Heart left ventricle (tissue), 16 donors: Measurements from ENCODE around the gene HORMAD2. TPM values are rescaled to one million over a fixed set of nuclear protein-coding genes. Genes with fewer than 3 reads are reported as not detected.

Experiments used
- ATAC-seq, 4 donors: fragments of 200-7000 bp; cut with Tn5 transposase; one replicate each; pipeline ENCODE4 v1.9.1; 2020 to 2022; ENCODE audit warnings: moderate library complexity in 4 of 4, mild to moderate bottlenecking in 3 of 4, moderate number of reproducible peaks in 1 of 4
- DNase-seq, 5 donors: peaks; one replicate each; pipeline ENCODE4 v3.0.0-alpha.2; 2020
- H3K27ac ChIP-seq, 12 donors: fragments of 200-600 bp; sonication (generic) in 4 of 12; one replicate each; pipeline versions ENCODE4 v1.5.0 to v1.8.0; 2016 to 2022; ENCODE audit warnings: mild to moderate bottlenecking in 2 of 12
- H3K27me3 ChIP-seq, 9 donors: fragments of 200-600 bp; sonication (generic) in 2 of 9; one replicate each; pipeline versions ENCODE4 v1.5.1 to v1.8.0; 2016 to 2022; ENCODE audit warnings: mild to moderate bottlenecking in 3 of 9
- H3K36me3 ChIP-seq, 9 donors: fragments of 200-600 bp; sonication (generic) in 2 of 9; one replicate each; pipeline versions ENCODE4 v1.5.0 to v1.8.0; 2018 to 2022; ENCODE audit warnings: mild to moderate bottlenecking in 2 of 9
- H3K4me1 ChIP-seq, 12 donors: fragments of 200-600 bp; sonication (generic) in 4 of 12; one replicate each; pipeline versions ENCODE4 v1.5.0 to v1.8.0; 2016 to 2022; ENCODE audit warnings: mild to moderate bottlenecking in 3 of 12
- H3K4me3 ChIP-seq, 12 donors: fragments of 200-600 bp; sonication (generic) in 4 of 12; one replicate each; pipeline versions ENCODE4 v1.5.0 to v1.8.0; 2017 to 2022; ENCODE audit warnings: mild to moderate bottlenecking in 9 of 12, moderate library complexity in 4 of 12
- H3K9me3 ChIP-seq, 12 donors: fragments of 200-600 bp; sonication (generic) in 4 of 12; one replicate each; pipeline versions ENCODE4 v1.5.0 to v1.8.0; 2016 to 2022; ENCODE audit warnings: mild to moderate bottlenecking in 1 of 12
- CTCF ChIP-seq, 12 donors: fragments of 200-600 bp; sonication (generic) in 4 of 12; IDR thresholded peaks; one replicate each; pipeline versions ENCODE4 v1.5.0 to v1.8.0; 2018 to 2022; ENCODE audit warnings: antibody characterized with exemption in 12 of 12, mild to moderate bottlenecking in 5 of 12
- POLR2A ChIP-seq, 2 donors: fragments of 450-650 bp; IDR thresholded peaks; one replicate each; pipeline ENCODE4 v1.6.1; 2017; ENCODE audit warnings: antibody characterized with exemption in 2 of 2, mild to moderate bottlenecking in 2 of 2, moderate library complexity in 2 of 2
- WGBS, 4 donors: extraction: QIAGEN DNeasy Blood & Tissue Kit in 2 of 4; methylation state at CpG; one replicate each; pipeline versions ENCODE4 v1.1.5 to v1.1.7; 2013 to 2018; 5-methylcytosine and 5-hydroxymethylcytosine counted together
- intact Hi-C, 10 donors: fragments of 100-400 bp; cut with DNase I; formaldehyde crosslinking; loops; one replicate each; pipeline versions ENCODE4 v1.11.1 to v1.14.2; 2022
- polyA plus RNA-seq, 2 donors: library from polyadenylated mRNA; stranded (reverse); fragments of 200-250 nt; gene quantifications; one replicate each; pipeline ENCODE4 v1.2.3, GENCODE V29; 2013
- total RNA-seq, 9 donors: library from RNA; depleted of rRNA in 2 of 9; stranded (reverse); fragments of >200 nt in 2 of 9; fragmentation: NEBNext Ultra II Directional in 3 of 9; extraction: Animal tissue kit (Norgen Biotek cat#: 25700) in 3 of 9; gene quantifications; one replicate each; pipeline versions ENCODE4 v1.1.0 to v1.2.4, GENCODE V29; 2016 to 2023
- donor health status: ischemic (EF 13 %, LVEDD 7.1; RV severe dilation, severe dysfunction).
- donor health status: healthy with polysubstance abuse.
- donor health status: DM: no; HTN: yes; CAD: no.
- donor health status: DM: no; HTN: no; CAD: no.
- donor health status: ischemic (EF 25% LVEDD 6.9; RV normal size, moderate dysfunction).
- donor health status: ischemic (EF 25% LVEDD 5.7; RV mildly dilated, moderate dysfunction).
- donor health status: healthy.
- donor health status: DM: yes; HTN: yes; CAD: no.
- donor health status: ischemic (EF 35%, LVEDD 5.7; RV mildly dilated, moderate dysfunction).
- donor health status: nonischemic (EF 11% LVEDD 7.7; RV severe dilation, severe dysfunction).
- donor health status: DM: yes; HTN: yes; CAD: no.
- donor health status: PGD.
- donor health status: ischemic (EF 29% LVEDD 5.4; RV normal size, mild dysfunction).
- donor health status: nonischemic (EF 23%, LVEDD 6.1; RV moderate dilation, normal function).

HORMAD2 gene
- total and polyA plus RNA-seq, 11 donors: not detected

- Histone ChIP-seq H3K36me3 (no peaks in the 10 kb centered on the region), H3K9me3 (no peaks in the 10 kb centered on the region), H3K4me3 (no peak overlapping the region), H3K27ac (no peak overlapping the region), H3K4me1 (no peaks in the 10 kb centered on the region), H3K27me3 (peaks cover 0 to 16% (median 0%) of the 10 kb centered on the region in 9 donors)
- no peak for TF ChIP-seq CTCF (IDR thresholded peaks at IDR 0.05)
- TF ChIP-seq POLR2A (IDR thresholded peaks at IDR 0.05): no peak
- DNase-seq (no peak), ATAC-seq (no peak)
- intact Hi-C loops: loop anchor here in 6 of 10 donors (5.0 kb wide), 4 partner anchors 282 to 382 kb away; partner anchors contain the start of gene RNF215 (in 5 of the 6)
Measured at GRCh38 chr22:30105483-30105882, 25.2 kb downstream of the HORMAD2 start.

- intact Hi-C loops: loop anchor here in 3 of 10 donors (5.0 kb wide), 1 partner anchor 274 kb away; the partner anchor contains the start of gene RNF215 (in 3 of the 3)
- Histone ChIP-seq H3K4me1 (no peaks in the 10 kb centered on the region), H3K36me3 (no peaks in the 10 kb centered on the region), H3K4me3 (no peak overlapping the region), H3K27me3 (peaks cover 0 to 3% (median 0%) of the 10 kb centered on the region in 9 donors), H3K9me3 (no peaks in the 10 kb centered on the region), H3K27ac (no peak overlapping the region)
- TF ChIP-seq POLR2A (IDR thresholded peaks at IDR 0.05) (no peak), CTCF (IDR thresholded peaks at IDR 0.05) (no peak)
- ATAC-seq (no peak), DNase-seq (no peak)
- WGBS, 4 donors: 80 to 92% (median 85%) methylated on average over 1 of the region's 1 CpG
Measured at GRCh38 chr22:30113494-30113893, 33.2 kb downstream of the HORMAD2 start.

GRCh38 chr22:30114361-30114760 lies 34.1 kb downstream of the HORMAD2 start:
- peaks cover 0 to 6% (median 0%) of the 10 kb centered on the region in 9 donors for H3K27me3 ChIP-seq
- H3K4me1 ChIP-seq: no peaks in the 10 kb centered on the region
- TF ChIP-seq POLR2A (IDR thresholded peaks at IDR 0.05) (no peak), CTCF (IDR thresholded peaks at IDR 0.05) (no peak)
- ATAC-seq (no peak), DNase-seq (no peak)
- H3K9me3 ChIP-seq: no peaks in the 10 kb centered on the region
- no peak overlapping the region for H3K4me3 ChIP-seq
- no peak overlapping the region for H3K27ac ChIP-seq
- intact Hi-C loops: loop anchor here in 3 of 10 donors (5.0 kb wide), 1 partner anchor 273 kb away; the partner anchor contains the start of gene RNF215 (in 3 of the 3)
- H3K36me3 ChIP-seq: no peaks in the 10 kb centered on the region
- WGBS, 4 donors: 68 to 83% (median 78%) methylated on average over 1 of the region's 1 CpG

- 91 to 100% (median 95%) methylated on average over 2 of the region's 2 CpGs for WGBS, 4 donors
Measured at GRCh38 chr22:30115705-30116104, 35.4 kb downstream of the HORMAD2 start.

More at GRCh38 chr22:30115705-30116104, 35.4 kb downstream of the HORMAD2 start:
- no peak overlapping the region for H3K4me3 ChIP-seq
- DNase-seq: no peak
- no peak overlapping the region for H3K27ac ChIP-seq
- peaks cover 0 to 11% (median 0%) of the 10 kb centered on the region in 9 donors for H3K27me3 ChIP-seq
- intact Hi-C loops: no loop called here
- no peaks in the 10 kb centered on the region for H3K4me1 ChIP-seq
- ATAC-seq: no peak
- H3K36me3 ChIP-seq: no peaks in the 10 kb centered on the region
- no peaks in the 10 kb centered on the region for H3K9me3 ChIP-seq
- TF ChIP-seq CTCF (IDR thresholded peaks at IDR 0.05) (no peak), POLR2A (IDR thresholded peaks at IDR 0.05) (no peak)
